AG04450 (cell line): ENCODE results near the gene MVD. TPM values are rescaled to one million over a fixed set of nuclear protein-coding genes. Genes with fewer than 3 reads are reported as not detected.

ENCODE experiments used
- CTCF ChIA-PET: fragments of 300-600, 350-600 bp; formaldehyde crosslinking; extraction: SDS; loops from one replicate; lab custom pipeline; 2022; ENCODE audit warnings: antibody characterized with exemption, inconsistent platforms; lab: Charles Lee
- POLR2A ChIA-PET: fragments of 350-600 bp; formaldehyde crosslinking; extraction: SDS; loops from one replicate; lab custom pipeline; 2021; ENCODE audit warnings: antibody characterized with exemption, inconsistent platforms; lab: Yijun Ruan, JAX
- DNase-seq: peaks from one replicate; pipeline ENCODE4 v3.0.0-alpha.2; 2011; ENCODE audit warnings: low read depth, low spot score
- H3K27ac ChIP-seq: one replicate; pipeline ENCODE4 v1.5.1; 2012; ENCODE audit warnings: low read depth, low read length, control low read depth
- H3K27me3 ChIP-seq: one replicate; pipeline ENCODE4 v1.6.0; 2012; ENCODE audit warnings: low read length; ENCODE audit not compliant: control insufficient read depth, insufficient read depth
- H3K4me3 ChIP-seq: 2 replicates; pipeline ENCODE4 v1.5.1; 2011; ENCODE audit warnings: mild to moderate bottlenecking, low read depth, low read length, control low read depth
- H3K9me3 ChIP-seq: 2 replicates; pipeline ENCODE4 v1.5.1; 2012; ENCODE audit warnings: low read length; ENCODE audit not compliant: control insufficient read depth, insufficient read depth
- polyA plus RNA-seq: library from polyadenylated mRNA; depleted of rRNA; stranded (reverse); fragments of >200 nt; gene quantifications from 2 replicates; pipeline ENCODE4 v1.2.3, GENCODE V29; 2011
- TF ChIP-seq, protein P1 (sequence below): IDR thresholded peaks from 2 replicates; pipeline ENCODE4 v1.5.1; 2011; ENCODE audit warnings: low read depth, low read length, control low read depth, inconsistent platforms

The MVD gene
- polyA plus RNA-seq, 1 experiment = 9.1 TPM

DNA sequence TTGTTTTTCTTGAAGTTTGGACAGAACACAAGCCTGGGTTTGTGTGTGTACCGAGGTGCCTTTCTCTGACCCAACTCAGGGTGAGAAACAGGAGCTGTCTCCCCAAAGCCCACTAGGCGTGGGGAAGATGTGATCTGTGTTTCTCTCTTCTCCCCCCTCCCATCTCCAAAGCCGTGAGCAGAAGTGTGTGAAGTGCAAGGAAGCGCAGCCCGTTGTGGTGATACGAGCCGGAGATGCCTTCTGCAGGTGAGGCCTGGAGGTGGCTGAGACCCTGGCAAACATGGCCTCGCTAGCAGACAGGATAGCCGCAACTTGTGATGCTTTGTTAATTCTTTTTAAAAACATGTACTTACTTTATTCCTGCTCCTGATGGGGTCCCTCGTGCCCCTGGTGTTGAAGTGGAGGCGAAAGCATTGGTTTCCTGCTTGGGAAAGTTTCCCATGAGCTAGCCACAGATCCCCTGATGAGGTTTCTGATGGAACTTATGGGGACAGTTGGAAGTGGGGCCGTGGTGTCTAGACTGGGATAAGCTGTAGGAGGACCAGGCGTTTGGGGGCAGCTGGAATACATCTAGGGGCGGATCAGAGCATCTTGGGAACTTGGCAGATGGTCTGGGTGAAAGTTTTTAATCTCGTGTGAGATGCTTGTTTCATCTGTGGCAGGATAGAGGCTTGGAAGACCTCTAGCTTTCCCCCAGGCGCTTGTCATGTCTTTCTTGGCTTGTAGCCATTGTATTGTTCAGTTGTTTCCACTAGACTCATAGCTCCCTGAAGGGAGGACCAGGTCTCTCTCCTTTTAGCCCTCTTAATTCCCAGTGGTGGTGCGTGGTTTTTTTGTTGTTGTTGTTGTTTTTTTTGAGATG lies 44.3 kb upstream of the MVD start:
- CTCF ChIA-PET = interaction anchor here (1.1 to 1.5 kb wide), 3 partner anchors 30 to 460 kb away, joined by 3 to 5 read pairs (median 5); no protein-coding TSS in a partner anchor
- Histone ChIP-seq H3K27ac (peak overlapping the region; percentile 39), H3K27me3 (no peaks in the 10 kb centered on the region), H3K9me3 (no peaks in the 10 kb centered on the region; the same call in 1 of the 2 replicates), H3K4me3 (peak overlapping the region; percentile 92)
- TF ChIP-seq, protein P1, sequence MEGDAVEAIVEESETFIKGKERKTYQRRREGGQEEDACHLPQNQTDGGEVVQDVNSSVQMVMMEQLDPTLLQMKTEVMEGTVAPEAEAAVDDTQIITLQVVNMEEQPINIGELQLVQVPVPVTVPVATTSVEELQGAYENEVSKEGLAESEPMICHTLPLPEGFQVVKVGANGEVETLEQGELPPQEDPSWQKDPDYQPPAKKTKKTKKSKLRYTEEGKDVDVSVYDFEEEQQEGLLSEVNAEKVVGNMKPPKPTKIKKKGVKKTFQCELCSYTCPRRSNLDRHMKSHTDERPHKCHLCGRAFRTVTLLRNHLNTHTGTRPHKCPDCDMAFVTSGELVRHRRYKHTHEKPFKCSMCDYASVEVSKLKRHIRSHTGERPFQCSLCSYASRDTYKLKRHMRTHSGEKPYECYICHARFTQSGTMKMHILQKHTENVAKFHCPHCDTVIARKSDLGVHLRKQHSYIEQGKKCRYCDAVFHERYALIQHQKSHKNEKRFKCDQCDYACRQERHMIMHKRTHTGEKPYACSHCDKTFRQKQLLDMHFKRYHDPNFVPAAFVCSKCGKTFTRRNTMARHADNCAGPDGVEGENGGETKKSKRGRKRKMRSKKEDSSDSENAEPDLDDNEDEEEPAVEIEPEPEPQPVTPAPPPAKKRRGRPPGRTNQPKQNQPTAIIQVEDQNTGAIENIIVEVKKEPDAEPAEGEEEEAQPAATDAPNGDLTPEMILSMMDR = no peak
- no peak for DNase-seq
- POLR2A ChIA-PET = no interaction called here

DNA sequence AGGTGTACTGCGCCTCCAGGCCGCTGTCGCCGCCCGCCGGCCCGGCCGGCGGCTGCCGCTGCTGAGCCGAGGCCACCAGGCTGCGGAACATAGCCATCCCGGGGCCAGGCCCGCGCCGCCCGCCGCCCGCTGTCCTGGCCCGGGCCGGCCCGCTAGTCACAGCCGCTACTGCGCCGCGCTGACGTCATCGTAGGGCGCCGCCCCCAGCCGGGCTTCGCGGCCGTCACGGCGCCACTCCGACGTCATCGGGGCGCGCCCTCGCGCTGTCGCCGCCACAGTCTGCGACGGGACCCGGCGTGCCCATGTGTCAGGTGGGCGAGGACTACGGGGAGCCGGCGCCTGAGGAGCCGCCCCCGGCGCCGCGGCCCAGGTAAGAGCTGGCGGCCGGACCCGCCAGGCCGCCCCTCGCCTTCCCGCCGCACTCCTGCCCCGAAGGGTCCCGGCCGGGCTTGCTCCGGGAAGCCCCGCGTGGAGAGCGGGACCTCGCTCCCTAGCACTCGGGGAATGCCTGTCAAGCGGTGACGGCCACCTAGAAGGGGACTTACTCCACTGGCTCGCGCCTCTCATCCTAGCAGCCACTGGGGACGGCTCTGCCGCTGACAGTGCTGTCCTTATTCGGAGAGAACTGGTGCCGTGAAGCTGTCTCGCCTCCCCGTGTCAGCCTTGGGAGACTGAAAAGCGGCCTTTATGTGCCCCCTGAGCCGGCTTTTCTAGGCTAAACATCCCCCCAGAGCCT lies 43.5 kb upstream of the MVD start, which contains the start of the genes CTU2 and RNF166:
CTU2 (plus strand) TSS at position 275 of the 736 bp plus-strand sequence; CDS start at position 303, 28 bp downstream.
RNF166 (minus strand) TSS at position 180 of the 736 bp plus-strand sequence; CDS start at position 97, 83 bp downstream.
- TF ChIP-seq, protein P1 = no peak
- peak within 1 kb of the TSS; percentile 92 for H3K4me3 ChIP-seq
- ChIA-PET CTCF (interaction anchor here (1.5 kb wide), 1 partner anchor 461 kb away, joined by 5 read pairs; no protein-coding TSS in a partner anchor), POLR2A (no interaction called here)
- H3K27ac ChIP-seq = peak within 1 kb of the TSS; percentile 39
- no peaks in the 10 kb centered on the region for H3K9me3 ChIP-seq
- H3K27me3 ChIP-seq = no peaks in the 10 kb centered on the region
- DNase-seq = peak; percentile 34

- TF ChIP-seq, protein P1 = no peak
- H3K4me3 ChIP-seq = peak overlapping the region; percentile 63
- no peaks in the 10 kb centered on the region for H3K9me3 ChIP-seq
- ChIA-PET POLR2A (interaction anchor here (1.0 kb wide), 1 partner anchor 19 kb away, joined by 4 read pairs; the partner anchor contains the start of gene SNAI3), CTCF (interaction anchor here (0.6 kb wide), 1 partner anchor 17 kb away, joined by 3 read pairs; no protein-coding TSS in a partner anchor)
- DNase-seq = no peak
- no peak overlapping the region for H3K27ac ChIP-seq
- no peaks in the 10 kb centered on the region for H3K27me3 ChIP-seq
Observed at GRCh38 chr16:88705801-88706228, 42.9 kb upstream of the MVD start.

GRCh38 chr16:88705076-88705684 lies 42.3 kb upstream of the MVD start:
- CTCF ChIA-PET = interaction anchor here (0.6 to 0.9 kb wide), 2 partner anchors 17 to 33 kb away, joined by 3 read pairs; no protein-coding TSS in a partner anchor
- TF ChIP-seq, protein P1 = no peak
- Histone ChIP-seq H3K27me3 (no peaks in the 10 kb centered on the region), H3K4me3 (peak overlapping the region; percentile 63), H3K27ac (no peak overlapping the region), H3K9me3 (no peaks in the 10 kb centered on the region)
- DNase-seq = no peak
- POLR2A ChIA-PET = interaction anchor here (0.6 to 1.0 kb wide), 3 partner anchors 19 to 98 kb away, joined by 4 to 7 read pairs (median 6); partner anchors contain the start of gene SNAI3
